ENCODE measurements around the gene IGSF21.

DNA sequence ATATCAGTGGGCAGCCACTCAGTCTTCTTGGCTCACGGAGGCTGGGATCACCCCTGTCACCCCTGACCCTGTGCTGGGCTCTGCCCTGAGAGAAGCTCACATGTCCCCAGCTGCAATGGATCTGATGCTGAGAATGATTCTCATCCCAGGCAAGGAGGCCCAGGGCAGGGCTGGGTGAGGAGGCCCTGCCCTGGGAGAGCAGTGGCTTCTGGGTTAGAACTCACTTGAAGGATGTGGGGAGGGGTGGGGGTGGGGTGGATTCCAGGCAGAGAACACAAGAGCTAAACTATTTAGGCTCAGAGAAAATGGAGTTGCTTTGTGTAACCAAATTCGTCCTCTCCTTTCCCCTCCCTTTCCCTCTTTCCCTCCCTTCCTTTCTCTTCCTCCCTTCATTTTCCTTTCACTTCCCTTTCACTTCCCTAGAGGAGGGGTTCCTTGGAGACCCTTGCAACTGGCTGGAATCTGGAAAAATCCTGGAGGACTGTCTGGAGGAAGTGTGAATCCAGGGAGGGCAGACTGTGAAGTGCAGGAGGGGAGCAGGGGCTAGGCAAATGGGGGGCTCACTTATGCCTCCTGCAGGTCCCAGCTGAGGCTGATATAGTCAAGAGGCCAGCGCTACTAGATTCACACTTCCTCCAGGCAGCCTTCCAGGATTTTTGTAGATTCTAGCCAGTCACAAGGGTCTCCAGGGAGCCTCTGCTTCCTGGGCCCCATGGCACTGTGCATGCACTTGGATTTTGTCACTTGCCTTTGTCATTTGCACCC, 47.0 kb downstream of the IGSF21 start:
- TF ChIP-seq CTCF (IDR thresholded peaks at IDR 0.05; ENCODE audit: extremely low read depth in 1 of 2, insufficient read depth in 1 of 2, low read depth in 1 of 2, low read length in 2 of 2) (no peak), EZH2 (IDR thresholded peaks at IDR 0.05; ENCODE audit: borderline replicate concordance, low read depth, low read length, severe bottlenecking) (no peak), MYC (IDR thresholded peaks at IDR 0.05; ENCODE audit: low read depth, low read length) (no peak), MAX (IDR thresholded peaks at IDR 0.05; ENCODE audit: insufficient read depth, insufficient read length) (no peak), POLR2AphosphoS5 (IDR thresholded peaks at IDR 0.05; ENCODE audit: insufficient read depth, low read depth, low read length) (no peak), JUN (IDR thresholded peaks at IDR 0.05; ENCODE audit: borderline replicate concordance, insufficient read depth, insufficient read length, low read depth) (no peak), POLR2A (IDR thresholded peaks at IDR 0.05; ENCODE audit: low read depth, low read length) (no peak)
